H1 (cell line): ENCODE results near the gene MBD5. TPM values are rescaled to one million over a fixed set of nuclear protein-coding genes. Genes with fewer than 3 reads are reported as not detected.

ENCODE experiments used
- CTCF ChIA-PET: fragments of 300-600 bp; sonication (Branson Sonifier 250); formaldehyde crosslinking; loops from one replicate; lab custom pipeline; 2021; ENCODE audit not compliant: partially characterized antibody; lab: Charles Lee
- POLR2A ChIA-PET: fragments of 300-600 bp; sonication (Branson Sonifier 250); formaldehyde crosslinking; loops from one replicate; lab custom pipeline; 2021; ENCODE audit warnings: inconsistent platforms; ENCODE audit not compliant: partially characterized antibody; lab: Charles Lee
- DNase-seq, 2 experiments: peaks; one replicate each; pipeline versions ENCODE4 v3.0.0 to v3.0.0-alpha.2; 2010 to 2022; ENCODE audit warnings: low spot score in 2 of 2, low read depth in 1 of 2, mixed read lengths in 1 of 2
- FAIRE-seq: peaks from 2 replicates; lab custom pipeline; 2011; peaks lifted over from hg19 to GRCh38; lab: Jason Lieb, UNC
- H2AFZ ChIP-seq: 2 replicates; pipeline ENCODE4 v1.8.1; 2012; ENCODE audit warnings: low read length, inconsistent platforms
- H2AK5ac ChIP-seq: 2 replicates; pipeline ENCODE4 v1.6.1; 2013; ENCODE audit warnings: low read depth, low read length
- H2BK120ac ChIP-seq: replicated peaks from 2 replicates; pipeline ENCODE3; 2013; ENCODE audit warnings: low read depth, low read length, inconsistent platforms
- H2BK12ac ChIP-seq: 2 replicates; pipeline ENCODE4 v1.6.1; 2013; ENCODE audit warnings: low read depth, low read length
- H2BK15ac ChIP-seq: 2 replicates; pipeline ENCODE4 v1.6.1; 2013; ENCODE audit warnings: low read length
- H2BK20ac ChIP-seq: 2 replicates; pipeline ENCODE4 v1.6.1; 2013; ENCODE audit warnings: low read length
- H2BK5ac ChIP-seq: 2 replicates; pipeline ENCODE4 v1.6.1; 2013; ENCODE audit warnings: low read depth, low read length
- H3K14ac ChIP-seq: 2 replicates; pipeline ENCODE4 v1.6.1; 2013; ENCODE audit warnings: inconsistent platforms; ENCODE audit not compliant: insufficient read length
- H3K18ac ChIP-seq: 2 replicates; pipeline ENCODE4 v1.6.1; 2013; ENCODE audit warnings: low read length; ENCODE audit errors: extremely low read depth
- H3K23ac ChIP-seq: 2 replicates; pipeline ENCODE4 v1.6.1; 2013; ENCODE audit warnings: inconsistent platforms; ENCODE audit not compliant: insufficient read length
- H3K23me2 ChIP-seq: 2 replicates; pipeline ENCODE4 v1.6.1; 2013; ENCODE audit warnings: low read depth, low read length
- H3K27ac ChIP-seq: 2 replicates; pipeline ENCODE4 v1.6.1; 2011; ENCODE audit warnings: low read depth, low read length, inconsistent platforms
- H3K27me3 ChIP-seq, 4 experiments: replicated peaks in 1 of 4; 1 replicate in 1 of 4; 2 replicates in 3 of 4; pipeline versions ENCODE4 v1.6.1 to v1.8.1; 2011 to 2013; ENCODE audit warnings: low read length in 3 of 4, mild to moderate bottlenecking in 3 of 4, inconsistent platforms in 2 of 4, mixed read lengths in 2 of 4, moderate library complexity in 1 of 4; ENCODE audit not compliant: control insufficient read depth in 3 of 4, insufficient read depth in 3 of 4; ENCODE audit errors: extremely low read depth in 1 of 4
- H3K36me3 ChIP-seq, 4 experiments: 2 replicates each; pipeline versions ENCODE4 v1.6.1 to v1.8.1; 2011 to 2013; ENCODE audit warnings: mild to moderate bottlenecking in 4 of 4, low read length in 3 of 4, moderate library complexity in 2 of 4, control low read depth in 1 of 4, inconsistent platforms in 1 of 4; ENCODE audit not compliant: insufficient read depth in 4 of 4, control insufficient read depth in 2 of 4
- H3K4ac ChIP-seq: replicated peaks from 2 replicates; pipeline ENCODE3; 2013; ENCODE audit warnings: low read length, low read depth, mixed read lengths, inconsistent platforms; ENCODE audit not compliant: insufficient read length
- H3K4me1 ChIP-seq, 4 experiments: replicated peaks in 1 of 4; 1 replicate in 1 of 4; 2 replicates in 3 of 4; pipeline versions ENCODE4 v1.6.1 to v1.8.1; 2011 to 2013; ENCODE audit warnings: low read length in 3 of 4, inconsistent platforms in 2 of 4, mixed read lengths in 1 of 4; ENCODE audit not compliant: insufficient read depth in 4 of 4, control insufficient read depth in 3 of 4
- H3K4me2 ChIP-seq, 2 experiments: 2 replicates each; pipeline versions ENCODE4 v1.6.1 to v1.8.1; 2011 to 2013; ENCODE audit warnings: low read depth in 2 of 2, low read length in 2 of 2, control low read depth in 1 of 2, inconsistent platforms in 1 of 2, mild to moderate bottlenecking in 1 of 2; ENCODE audit not compliant: insufficient read depth in 1 of 2
- H3K4me3 ChIP-seq, 4 experiments: fragments of 200-600, 300-600 bp in 1 of 4; sonication (generic), shearing (Covaris generic), sonication (Bioruptor Twin) in 1 of 4; 2 replicates each; pipeline versions ENCODE4 v1.5.1 to v1.8.1; 2011 to 2016; ENCODE audit warnings: low read length in 4 of 4, low read depth in 3 of 4, control low read depth in 2 of 4, inconsistent platforms in 2 of 4, mild to moderate bottlenecking in 2 of 4, mixed read lengths in 1 of 4, moderate library complexity in 1 of 4; ENCODE audit not compliant: insufficient read depth in 2 of 4; ENCODE audit errors: extremely low read depth in 1 of 4
- H3K56ac ChIP-seq: replicated peaks from 2 replicates; pipeline ENCODE3; 2013; ENCODE audit warnings: low read depth, mild to moderate bottlenecking, mixed read lengths, low read length, inconsistent platforms; ENCODE audit not compliant: insufficient read length
- H3K79me1 ChIP-seq: 2 replicates; pipeline ENCODE4 v1.6.1; 2013; ENCODE audit warnings: low read depth, low read length, control low read depth
- H3K79me2 ChIP-seq, 2 experiments: 2 replicates each; pipeline versions ENCODE4 v1.6.1 to v1.8.1; 2012 to 2013; ENCODE audit warnings: low read length in 2 of 2, mild to moderate bottlenecking in 2 of 2, inconsistent platforms in 1 of 2; ENCODE audit not compliant: insufficient read depth in 2 of 2, control insufficient read depth in 1 of 2
- H3K9ac ChIP-seq, 4 experiments: replicated peaks in 1 of 4; 1 replicate in 1 of 4; 2 replicates in 3 of 4; pipeline versions ENCODE4 v1.6.1 to v1.8.1; 2011 to 2013; ENCODE audit warnings: low read depth in 3 of 4, low read length in 3 of 4, control low read depth in 2 of 4, mild to moderate bottlenecking in 2 of 4, moderate library complexity in 2 of 4, inconsistent platforms in 1 of 4; ENCODE audit errors: extremely low read depth in 1 of 4
- H3K9me3 ChIP-seq, 2 experiments: 2 replicates each; pipeline versions ENCODE4 v1.6.1 to v1.8.1; 2012 to 2013; ENCODE audit warnings: mild to moderate bottlenecking in 2 of 2, moderate library complexity in 2 of 2, control low read depth in 1 of 2, inconsistent platforms in 1 of 2, low read depth in 1 of 2, low read length in 1 of 2, mixed read lengths in 1 of 2; ENCODE audit not compliant: insufficient read depth in 2 of 2
- H4K20me1 ChIP-seq, 2 experiments: replicated peaks in 1 of 2; 2 replicates each; pipeline versions ENCODE3 to v1.8.1; 2011 to 2013; ENCODE audit warnings: inconsistent platforms in 2 of 2, low read length in 2 of 2, mild to moderate bottlenecking in 1 of 2; ENCODE audit not compliant: insufficient read depth in 2 of 2, control insufficient read depth in 1 of 2
- H4K5ac ChIP-seq: 2 replicates; pipeline ENCODE4 v1.6.1; 2013; ENCODE audit warnings: low read length, low read depth, mixed read lengths, inconsistent platforms; ENCODE audit not compliant: insufficient read length
- H4K8ac ChIP-seq: 2 replicates; pipeline ENCODE4 v1.8.0; 2013; ENCODE audit warnings: mild to moderate bottlenecking, moderate library complexity, low read length, inconsistent platforms; ENCODE audit not compliant: insufficient read depth; ENCODE audit errors: extremely low read depth
- H4K91ac ChIP-seq: replicated peaks from 2 replicates; pipeline ENCODE3; 2013; ENCODE audit warnings: low read length, mixed read lengths, inconsistent platforms; ENCODE audit not compliant: insufficient read length
- CEBPB ChIP-seq: IDR thresholded peaks from 2 replicates; pipeline ENCODE4 v1.6.1; 2012; ENCODE audit warnings: low read depth, low read length
- CREB1 ChIP-seq: IDR thresholded peaks from 2 replicates; pipeline ENCODE4 v1.6.1; 2012; ENCODE audit warnings: inconsistent platforms
- CTBP2 ChIP-seq: IDR thresholded peaks from 2 replicates; pipeline ENCODE4 v1.7.0; 2011; ENCODE audit warnings: borderline replicate concordance, mild to moderate bottlenecking, moderate library complexity, mixed read lengths, low read length; ENCODE audit not compliant: insufficient read depth, insufficient read length
- EGR1 ChIP-seq: IDR thresholded peaks from 2 replicates; pipeline ENCODE4 v1.6.1; 2011; ENCODE audit warnings: low read depth, low read length, borderline replicate concordance
- EP300 ChIP-seq, 2 experiments: IDR thresholded peaks; 1 replicate in 1 of 2; 2 replicates in 1 of 2; pipeline ENCODE4 v1.6.1; 2011 to 2012; ENCODE audit warnings: low read depth in 2 of 2, low read length in 2 of 2, mild to moderate bottlenecking in 2 of 2, borderline replicate concordance in 1 of 2, inconsistent platforms in 1 of 2, moderate library complexity in 1 of 2
- HDAC2 ChIP-seq, 2 experiments: fragments of 300-600 bp in 1 of 2; sonication (generic) in 1 of 2; IDR thresholded peaks; 2 replicates each; pipeline ENCODE4 v1.6.1; 2011 to 2012; ENCODE audit warnings: low read depth in 2 of 2, low read length in 2 of 2, mild to moderate bottlenecking in 2 of 2, moderate library complexity in 2 of 2, borderline replicate concordance in 1 of 2, inconsistent platforms in 1 of 2
- NRF1 ChIP-seq: IDR thresholded peaks from 2 replicates; pipeline ENCODE4 v1.6.1; 2011; ENCODE audit warnings: mild to moderate bottlenecking, low read depth, low read length, improper control_type of control experiment
- POLR2A ChIP-seq, 2 experiments: IDR thresholded peaks; 1 replicate in 1 of 2; 2 replicates in 1 of 2; pipeline ENCODE4 v1.6.1; 2011; ENCODE audit warnings: low read depth in 2 of 2, low read length in 2 of 2, mild to moderate bottlenecking in 2 of 2; ENCODE audit errors: control extremely low read depth in 1 of 2
- POLR2AphosphoS5 ChIP-seq: IDR thresholded peaks from 2 replicates; pipeline ENCODE4 v1.6.1; 2011; ENCODE audit warnings: low read depth, low read length
- RAD21 ChIP-seq, 2 experiments: IDR thresholded peaks in 1 of 2; conservative IDR thresholded peaks in 1 of 2; 2 replicates each; pipeline ENCODE4 v1.6.1; 2011; ENCODE audit warnings: low read depth in 2 of 2, low read length in 2 of 2, improper control_type of control experiment in 1 of 2, inconsistent platforms in 1 of 2, mild to moderate bottlenecking in 1 of 2, moderate library complexity in 1 of 2
- RBBP5 ChIP-seq: IDR thresholded peaks from 2 replicates; pipeline ENCODE4 v1.7.1; 2012; ENCODE audit warnings: low read depth, mild to moderate bottlenecking, inconsistent platforms, low read length, moderate library complexity, borderline replicate concordance
- RFX5 ChIP-seq: IDR thresholded peaks from 2 replicates; pipeline ENCODE4 v1.6.1; 2011; ENCODE audit warnings: low read depth, low read length, improper control_type of control experiment, borderline replicate concordance
- SP1 ChIP-seq: IDR thresholded peaks from 2 replicates; pipeline ENCODE4 v1.6.1; 2011; ENCODE audit warnings: low read depth, low read length
- TAF1 ChIP-seq: IDR thresholded peaks from 2 replicates; pipeline ENCODE4 v1.6.1; 2011; ENCODE audit warnings: mild to moderate bottlenecking, low read depth, low read length
- TEAD4 ChIP-seq: IDR thresholded peaks from 2 replicates; pipeline ENCODE4 v1.6.1; 2012; ENCODE audit warnings: low read depth, low read length, inconsistent platforms, mixed read lengths
- WGBS, 2 experiments: shearing (Covaris generic) in 1 of 2; methylation state at CpG; one replicate each; pipeline versions ENCODE4 v1.1.6 to v1.1.7; 2013 to 2015; ENCODE audit warnings: low lambda C conversion rate in 2 of 2, mixed read lengths in 2 of 2, inconsistent platforms in 1 of 2, low coverage in 1 of 2, missing lambda C conversion rate in 1 of 2; ENCODE audit not compliant: insufficient replicate concordance in 2 of 2, insufficient coverage in 1 of 2, insufficient read length in 1 of 2; ENCODE audit errors: extremely low coverage in 1 of 2, missing lambda C conversion rate in 1 of 2; 5-methylcytosine and 5-hydroxymethylcytosine counted together
- polyA plus RNA-seq, 7 experiments: library from polyadenylated mRNA; depleted of rRNA in 3 of 7; stranded (reverse) in 5 of 7; unstranded in 2 of 7; fragments of >200 nt in 5 of 7; fragments of 200-250 nt in 2 of 7; gene quantifications; 1 replicate in 5 of 7; 2 replicates in 1 of 7; 4 replicates in 1 of 7; pipeline versions ENCODE4 v1.2.1 to v1.2.3, GENCODE V29; 2011 to 2013; ENCODE audit warnings: missing spikeins in 2 of 7, mixed read lengths in 2 of 7
- total RNA-seq: library from RNA; stranded (reverse); fragmentation: NEBNext Ultra II Directional; extraction: Animal tissue kit (Norgen Biotek cat#: 25700); gene quantifications from 2 replicates; pipeline ENCODE4 v1.2.1, GENCODE V29; 2021

MBD5 gene
- total and polyA plus RNA-seq, 2 of the 8 experiments (the other 6 are each of a cell fraction or from before 2014, with no cell fraction given) = 9.7 to 29.4 TPM

GRCh38 chr2:148136441-148136840, 115.5 kb downstream of the MBD5 start:
- Histone ChIP-seq H2BK15ac (no peak overlapping the region), H2BK20ac (no peak overlapping the region), H3K23ac (no peak overlapping the region), H3K14ac (no peak overlapping the region), H4K20me1 (no peaks in the 10 kb centered on the region), H3K4me2 (no peak overlapping the region), H2BK120ac (no peak overlapping the region), H3K27ac (no peak overlapping the region), H4K8ac (no peak overlapping the region), H2BK12ac (no peak overlapping the region), H2AFZ (no peak overlapping the region), H2AK5ac (no peak overlapping the region), H3K4me3 (no peak overlapping the region), H4K5ac (no peak overlapping the region), H3K9me3 (no peaks in the 10 kb centered on the region), H3K79me1 (no peaks in the 10 kb centered on the region), H2BK5ac (no peak overlapping the region), H4K91ac (no peak overlapping the region), H3K23me2 (no peaks in the 10 kb centered on the region), H3K27me3 (no peaks in the 10 kb centered on the region), H3K4ac (no peak overlapping the region), H3K36me3 (no peaks in the 10 kb centered on the region), H3K56ac (no peak overlapping the region), H3K18ac (no peak overlapping the region), H3K9ac (no peak overlapping the region), H3K4me1 (peaks cover 2 to 6% (median 4%) of the 10 kb centered on the region in 4 experiments; a peak in 6 of 7 replicates), H3K79me2 (no peaks in the 10 kb centered on the region)
- no peak for FAIRE-seq
- DNase-seq = no peak
- WGBS, 2 experiments = 89% methylated on average over 1 of the region's 1 CpG; no CpG with 5 or more reads in 1 of the 2 experiments
- ChIA-PET POLR2A (no interaction called here), CTCF (interaction anchor here (0.6 to 1.0 kb wide), 2 partner anchors 24 to 147 kb away, joined by 3 read pairs; no protein-coding TSS in a partner anchor)
- TF ChIP-seq NRF1 = no peak
- no peak for TF ChIP-seq RBBP5
- TF ChIP-seq POLR2A (IDR thresholded peaks at IDR 0.05; ENCODE audit: control extremely low read depth in 1 of 2, low read depth in 2 of 2, low read length in 2 of 2) = no peak
- no peak for TF ChIP-seq CTBP2
- TF ChIP-seq HDAC2 (IDR thresholded peaks at IDR 0.05; ENCODE audit: borderline replicate concordance in 1 of 2, low read depth in 2 of 2, low read length in 2 of 2) = no peak
- TF ChIP-seq TEAD4 = no peak
- TF ChIP-seq RAD21 (IDR thresholded peaks at IDR 0.05 in 1 of 2, conservative IDR thresholded peaks at IDR 0.05 in 1 of 2; ENCODE audit: low read depth in 2 of 2, low read length in 2 of 2) = no peak
- TF ChIP-seq RFX5 = no peak
- TF ChIP-seq POLR2AphosphoS5 = no peak
- no peak for TF ChIP-seq SP1
- TF ChIP-seq CREB1 = no peak
- TF ChIP-seq EGR1 = no peak
- no peak for TF ChIP-seq TAF1
- no peak for TF ChIP-seq CEBPB
- TF ChIP-seq EP300 (IDR thresholded peaks at IDR 0.05; ENCODE audit: borderline replicate concordance in 1 of 2, low read depth in 2 of 2, low read length in 2 of 2) = no peak
